PFSK-1 (cell line): ENCODE data around the gene ZSWIM2.

Experiments used
- FOXP2 ChIP-seq: optimal IDR thresholded peaks from 2 replicates; pipeline ENCODE3; 2011; ENCODE audit warnings: borderline replicate concordance, control low read depth, inconsistent platforms; ENCODE audit not compliant: insufficient read depth; ENCODE audit errors: extremely low read length, extremely low read depth
- POLR2AphosphoS5 ChIP-seq: IDR thresholded peaks from 2 replicates; pipeline ENCODE4 v1.6.1; 2012; ENCODE audit warnings: low read depth, mild to moderate bottlenecking, control low read depth, low read length, moderate library complexity
- REST ChIP-seq, 2 experiments: IDR thresholded peaks; 2 replicates each; pipeline versions ENCODE4 v1.6.1 to v1.8.0; 2011 to 2012; ENCODE audit warnings: low read depth in 2 of 2, low read length in 2 of 2, control low read depth in 1 of 2, inconsistent platforms in 1 of 2, mild to moderate bottlenecking in 1 of 2, moderate library complexity in 1 of 2; ENCODE audit not compliant: insufficient read depth in 1 of 2
- SIN3A ChIP-seq: IDR thresholded peaks from 2 replicates; pipeline ENCODE4 v1.6.1; 2012; ENCODE audit warnings: mild to moderate bottlenecking, low read length, moderate library complexity, borderline replicate concordance; ENCODE audit not compliant: insufficient read depth
- TAF1 ChIP-seq: IDR thresholded peaks from 2 replicates; pipeline ENCODE4 v1.6.1; 2012; ENCODE audit warnings: low read length, control low read depth, borderline replicate concordance; ENCODE audit not compliant: insufficient read depth

- TF ChIP-seq SIN3A = no peak
- no peak for TF ChIP-seq FOXP2
- TF ChIP-seq POLR2AphosphoS5 = no peak
- TF ChIP-seq REST (IDR thresholded peaks at IDR 0.05; ENCODE audit: insufficient read depth in 1 of 2, low read depth in 2 of 2, low read length in 2 of 2) = no peak
- no peak for TF ChIP-seq TAF1
Observed at GRCh38 chr2:186835628-186836027, 13.3 kb downstream of the ZSWIM2 start.
